ENCODE data around the gene PRPF40A. TPM values are rescaled to one million over a fixed set of nuclear protein-coding genes. Genes with fewer than 3 reads are reported as not detected.

Gene PRPF40A
- total and polyA plus RNA-seq, 2 of the 13 experiments (the other 11 are each of a cell fraction or from before 2014, with no cell fraction given), result 146 to 207 TPM

DNA sequence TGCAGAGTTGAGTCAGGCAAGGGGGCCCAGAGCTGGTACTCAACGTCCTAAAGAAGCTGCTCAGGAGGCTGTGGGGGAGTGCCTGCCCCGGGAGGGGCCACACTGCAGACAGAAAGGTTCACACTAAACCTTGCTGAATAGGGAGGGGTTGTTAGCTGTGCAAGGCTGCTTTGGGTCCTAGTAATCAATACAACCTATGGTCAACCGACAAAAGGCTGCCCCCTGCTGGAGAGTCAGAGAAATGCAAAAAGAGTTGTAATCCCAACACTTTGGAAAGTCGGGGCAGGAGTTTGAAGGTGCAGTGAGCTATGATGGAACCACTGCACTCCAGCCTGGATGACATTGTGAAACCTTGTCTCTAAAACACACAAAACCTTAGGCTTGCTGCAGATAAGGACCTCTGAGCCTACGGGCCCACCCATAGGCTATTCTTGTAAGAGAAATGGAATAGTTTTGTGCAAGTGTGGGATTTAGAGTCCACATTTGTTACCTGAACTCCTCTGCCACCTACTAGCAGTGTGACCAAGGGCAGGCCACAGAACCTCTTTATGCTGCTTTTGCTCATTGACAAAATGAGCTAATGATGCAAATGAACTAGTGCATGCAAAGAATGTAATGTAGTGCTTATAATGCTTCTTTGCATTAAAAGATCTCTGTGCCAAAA is 81.5 kb downstream of the PRPF40A start (continued):
- TF ChIP-seq, protein P1, sequence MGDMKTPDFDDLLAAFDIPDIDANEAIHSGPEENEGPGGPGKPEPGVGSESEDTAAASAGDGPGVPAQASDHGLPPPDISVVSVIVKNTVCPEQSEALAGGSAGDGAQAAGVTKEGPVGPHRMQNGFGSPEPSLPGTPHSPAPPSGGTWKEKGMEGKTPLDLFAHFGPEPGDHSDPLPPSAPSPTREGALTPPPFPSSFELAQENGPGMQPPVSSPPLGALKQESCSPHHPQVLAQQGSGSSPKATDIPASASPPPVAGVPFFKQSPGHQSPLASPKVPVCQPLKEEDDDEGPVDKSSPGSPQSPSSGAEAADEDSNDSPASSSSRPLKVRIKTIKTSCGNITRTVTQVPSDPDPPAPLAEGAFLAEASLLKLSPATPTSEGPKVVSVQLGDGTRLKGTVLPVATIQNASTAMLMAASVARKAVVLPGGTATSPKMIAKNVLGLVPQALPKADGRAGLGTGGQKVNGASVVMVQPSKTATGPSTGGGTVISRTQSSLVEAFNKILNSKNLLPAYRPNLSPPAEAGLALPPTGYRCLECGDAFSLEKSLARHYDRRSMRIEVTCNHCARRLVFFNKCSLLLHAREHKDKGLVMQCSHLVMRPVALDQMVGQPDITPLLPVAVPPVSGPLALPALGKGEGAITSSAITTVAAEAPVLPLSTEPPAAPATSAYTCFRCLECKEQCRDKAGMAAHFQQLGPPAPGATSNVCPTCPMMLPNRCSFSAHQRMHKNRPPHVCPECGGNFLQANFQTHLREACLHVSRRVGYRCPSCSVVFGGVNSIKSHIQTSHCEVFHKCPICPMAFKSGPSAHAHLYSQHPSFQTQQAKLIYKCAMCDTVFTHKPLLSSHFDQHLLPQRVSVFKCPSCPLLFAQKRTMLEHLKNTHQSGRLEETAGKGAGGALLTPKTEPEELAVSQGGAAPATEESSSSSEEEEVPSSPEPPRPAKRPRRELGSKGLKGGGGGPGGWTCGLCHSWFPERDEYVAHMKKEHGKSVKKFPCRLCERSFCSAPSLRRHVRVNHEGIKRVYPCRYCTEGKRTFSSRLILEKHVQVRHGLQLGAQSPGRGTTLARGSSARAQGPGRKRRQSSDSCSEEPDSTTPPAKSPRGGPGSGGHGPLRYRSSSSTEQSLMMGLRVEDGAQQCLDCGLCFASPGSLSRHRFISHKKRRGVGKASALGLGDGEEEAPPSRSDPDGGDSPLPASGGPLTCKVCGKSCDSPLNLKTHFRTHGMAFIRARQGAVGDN (CRISPR knock-in tag; IDR thresholded peaks at IDR 0.05), result no peak
- TF ChIP-seq MEIS1 (CRISPR knock-in tag; IDR thresholded peaks at IDR 0.05; ENCODE audit: borderline replicate concordance) (no peak), JUN (CRISPR knock-in tag; IDR thresholded peaks at IDR 0.05) (no peak), NR1H2 (CRISPR knock-in tag; IDR thresholded peaks at IDR 0.05; ENCODE audit: borderline replicate concordance, low read depth) (no peak), NAIF1 (CRISPR knock-in tag; IDR thresholded peaks at IDR 0.05; ENCODE audit: borderline replicate concordance) (no peak), NFIC (IDR thresholded peaks at IDR 0.05; ENCODE audit: low read length) (no peak), SALL2 (CRISPR knock-in tag; IDR thresholded peaks at IDR 0.05) (peak; percentile 74; the same call in 1 of the 2 replicates), FOXA3 (CRISPR knock-in tag; IDR thresholded peaks at IDR 0.05) (peak; percentile 24; the same call in 1 of the 2 replicates), SNRNP70 (IDR thresholded peaks at IDR 0.05; ENCODE audit: low read depth, low read length) (no peak), XBP1 (CRISPR knock-in tag; IDR thresholded peaks at IDR 0.05) (no peak), ZNF619 (CRISPR knock-in tag; IDR thresholded peaks at IDR 0.05) (no peak), RAD21 (CRISPR knock-in tag; IDR thresholded peaks at IDR 0.05) (peak; percentile 87), BRCA1 (CRISPR knock-in tag; IDR thresholded peaks at IDR 0.05) (no peak), ERF (CRISPR knock-in tag; IDR thresholded peaks at IDR 0.05) (0 out of 2 replicates have a peak, but pooled peaks have one; percentile 39), FOXC1 (CRISPR knock-in tag; IDR thresholded peaks at IDR 0.05; ENCODE audit: borderline replicate concordance) (0 out of 2 replicates have a peak, but pooled peaks have one; percentile 50), NFYB (CRISPR knock-in tag; IDR thresholded peaks at IDR 0.05) (no peak), SRF (IDR thresholded peaks at IDR 0.05; ENCODE audit: low read depth, low read length) (no peak), ZNF800 (CRISPR knock-in tag; IDR thresholded peaks at IDR 0.05) (0 out of 2 replicates have a peak, but pooled peaks have one; percentile 52), NONO (IDR thresholded peaks at IDR 0.05) (no peak), NONO (CRISPR knock-in tag; conservative IDR thresholded peaks at IDR 0.05) (peak; percentile 47; the same call in 1 of the 2 replicates), ZKSCAN5 (CRISPR knock-in tag; IDR thresholded peaks at IDR 0.05) (no peak), TBX2 (CRISPR knock-in tag; IDR thresholded peaks at IDR 0.05; ENCODE audit: borderline replicate concordance) (0 out of 2 replicates have a peak, but pooled peaks have one; percentile 22), ZNF790 (CRISPR knock-in tag; IDR thresholded peaks at IDR 0.05; ENCODE audit: borderline replicate concordance) (no peak)
- TF ChIP-seq, protein P2, sequence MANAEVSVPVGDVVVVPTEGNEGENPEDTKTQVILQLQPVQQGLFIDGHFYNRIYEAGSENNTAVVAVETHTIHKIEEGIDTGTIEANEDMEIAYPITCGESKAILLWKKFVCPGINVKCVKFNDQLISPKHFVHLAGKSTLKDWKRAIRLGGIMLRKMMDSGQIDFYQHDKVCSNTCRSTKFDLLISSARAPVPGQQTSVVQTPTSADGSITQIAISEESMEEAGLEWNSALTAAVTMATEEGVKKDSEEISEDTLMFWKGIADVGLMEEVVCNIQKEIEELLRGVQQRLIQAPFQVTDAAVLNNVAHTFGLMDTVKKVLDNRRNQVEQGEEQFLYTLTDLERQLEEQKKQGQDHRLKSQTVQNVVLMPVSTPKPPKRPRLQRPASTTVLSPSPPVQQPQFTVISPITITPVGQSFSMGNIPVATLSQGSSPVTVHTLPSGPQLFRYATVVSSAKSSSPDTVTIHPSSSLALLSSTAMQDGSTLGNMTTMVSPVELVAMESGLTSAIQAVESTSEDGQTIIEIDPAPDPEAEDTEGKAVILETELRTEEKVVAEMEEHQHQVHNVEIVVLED (CRISPR knock-in tag; IDR thresholded peaks at IDR 0.05; ENCODE audit: borderline replicate concordance), result no peak

All from HepG2 (cell line).